ENCODE measurements around the gene LASP1. TPM values are rescaled to one million over a fixed set of nuclear protein-coding genes. Genes with fewer than 3 reads are reported as not detected.

Gene LASP1
- polyA plus RNA-seq, 2 donors, result 26.5 to 33.0 TPM

GRCh38 chr17:38886643-38887010 lies 16.8 kb downstream of the LASP1 start:
- Histone ChIP-seq H3K4me3 (ENCODE audit: low read depth in 1 of 2, low read length in 2 of 2) (no peak overlapping the region), H3K36me3 (ENCODE audit: control insufficient read depth in 2 of 2, insufficient read depth in 2 of 2, low read length in 1 of 2) (peaks cover 3 to 48% of the 10 kb centered on the region in 2 donors), H3K27ac (ENCODE audit: low read depth in 2 of 2, low read length in 1 of 2) (no peak overlapping the region), H3K27me3 (ENCODE audit: control insufficient read depth in 1 of 2, insufficient read depth in 2 of 2, low read length in 2 of 2) (no peaks in the 10 kb centered on the region), H3K9me3 (ENCODE audit: control insufficient read depth in 2 of 2, insufficient read depth in 1 of 2, low read depth in 1 of 2, low read length in 1 of 2) (no peaks in the 10 kb centered on the region), H3K4me1 (ENCODE audit: control insufficient read depth in 2 of 2, insufficient read depth in 2 of 2, low read length in 1 of 2) (peaks cover 16 to 17% of the 10 kb centered on the region in 2 donors)
- 60 to 73% methylated on average over 8 of the region's 8 CpGs for WGBS, 2 donors

- H3K4me3 ChIP-seq (ENCODE audit: low read depth in 1 of 2, low read length in 2 of 2), result no peak overlapping the region
- H3K9me3 ChIP-seq (ENCODE audit: control insufficient read depth in 2 of 2, insufficient read depth in 1 of 2, low read depth in 1 of 2, low read length in 1 of 2), result no peaks in the 10 kb centered on the region
- WGBS, 2 donors, result 85 to 92% methylated on average over 9 of the region's 9 CpGs
- H3K27me3 ChIP-seq (ENCODE audit: control insufficient read depth in 1 of 2, insufficient read depth in 2 of 2, low read length in 2 of 2), result no peaks in the 10 kb centered on the region
- peaks cover 9 to 19% of the 10 kb centered on the region in 2 donors for H3K4me1 ChIP-seq (ENCODE audit: control insufficient read depth in 2 of 2, insufficient read depth in 2 of 2, low read length in 1 of 2)
- no peak overlapping the region for H3K27ac ChIP-seq (ENCODE audit: low read depth in 2 of 2, low read length in 1 of 2)
- H3K36me3 ChIP-seq (ENCODE audit: control insufficient read depth in 2 of 2, insufficient read depth in 2 of 2, low read length in 1 of 2), result peaks cover 7 to 60% of the 10 kb centered on the region in 2 donors
Measured at GRCh38 chr17:38888842-38889241, 19.0 kb downstream of the LASP1 start.

GRCh38 chr17:38889745-38890409 lies 20.0 kb downstream of the LASP1 start:
- no peak overlapping the region for H3K27ac ChIP-seq (ENCODE audit: low read depth in 2 of 2, low read length in 1 of 2)
- no peaks in the 10 kb centered on the region for H3K9me3 ChIP-seq (ENCODE audit: control insufficient read depth in 2 of 2, insufficient read depth in 1 of 2, low read depth in 1 of 2, low read length in 1 of 2)
- H3K36me3 ChIP-seq (ENCODE audit: control insufficient read depth in 2 of 2, insufficient read depth in 2 of 2, low read length in 1 of 2), result peaks cover 7 to 59% of the 10 kb centered on the region in 2 donors
- H3K27me3 ChIP-seq (ENCODE audit: control insufficient read depth in 1 of 2, insufficient read depth in 2 of 2, low read length in 2 of 2), result no peaks in the 10 kb centered on the region
- peaks cover 9 to 19% of the 10 kb centered on the region in 2 donors for H3K4me1 ChIP-seq (ENCODE audit: control insufficient read depth in 2 of 2, insufficient read depth in 2 of 2, low read length in 1 of 2)
- WGBS, 2 donors, result 81 to 84% methylated on average over 12 of the region's 12 CpGs
- H3K4me3 ChIP-seq (ENCODE audit: low read depth in 1 of 2, low read length in 2 of 2), result no peak overlapping the region

- H3K4me3 ChIP-seq (ENCODE audit: low read depth in 1 of 2, low read length in 2 of 2), result no peak overlapping the region
- 66 to 81% methylated on average over 8 of the region's 8 CpGs for WGBS, 2 donors
- no peak overlapping the region for H3K27ac ChIP-seq (ENCODE audit: low read depth in 2 of 2, low read length in 1 of 2)
- H3K27me3 ChIP-seq (ENCODE audit: control insufficient read depth in 1 of 2, insufficient read depth in 2 of 2, low read length in 2 of 2), result no peaks in the 10 kb centered on the region
- peaks cover 7 to 14% of the 10 kb centered on the region in 2 donors for H3K4me1 ChIP-seq (ENCODE audit: control insufficient read depth in 2 of 2, insufficient read depth in 2 of 2, low read length in 1 of 2)
- no peaks in the 10 kb centered on the region for H3K9me3 ChIP-seq (ENCODE audit: control insufficient read depth in 2 of 2, insufficient read depth in 1 of 2, low read depth in 1 of 2, low read length in 1 of 2)
- H3K36me3 ChIP-seq (ENCODE audit: control insufficient read depth in 2 of 2, insufficient read depth in 2 of 2, low read length in 1 of 2), result peaks cover 4 to 54% of the 10 kb centered on the region in 2 donors
Measured at GRCh38 chr17:38890410-38890746, 20.5 kb downstream of the LASP1 start.

GRCh38 chr17:38891441-38891840 lies 21.6 kb downstream of the LASP1 start:
- Histone ChIP-seq H3K27ac (ENCODE audit: low read depth in 2 of 2, low read length in 1 of 2) (no peak overlapping the region), H3K27me3 (ENCODE audit: control insufficient read depth in 1 of 2, insufficient read depth in 2 of 2, low read length in 2 of 2) (no peaks in the 10 kb centered on the region), H3K4me1 (ENCODE audit: control insufficient read depth in 2 of 2, insufficient read depth in 2 of 2, low read length in 1 of 2) (peaks cover 0 to 10% of the 10 kb centered on the region in 2 donors), H3K4me3 (ENCODE audit: low read depth in 1 of 2, low read length in 2 of 2) (no peak overlapping the region), H3K36me3 (ENCODE audit: control insufficient read depth in 2 of 2, insufficient read depth in 2 of 2, low read length in 1 of 2) (peaks cover 8 to 49% of the 10 kb centered on the region in 2 donors), H3K9me3 (ENCODE audit: control insufficient read depth in 2 of 2, insufficient read depth in 1 of 2, low read depth in 1 of 2, low read length in 1 of 2) (peaks cover 0 to 2% of the 10 kb centered on the region in 2 donors)
- 73 to 84% methylated on average over 8 of the region's 8 CpGs for WGBS, 2 donors

GRCh38 chr17:38892083-38892482 lies 22.2 kb downstream of the LASP1 start:
- 89 to 91% methylated on average over 4 of the region's 4 CpGs for WGBS, 2 donors
- H3K4me1 ChIP-seq (ENCODE audit: control insufficient read depth in 2 of 2, insufficient read depth in 2 of 2, low read length in 1 of 2), result peaks cover under 1 to 9% of the 10 kb centered on the region in 2 donors
- H3K27ac ChIP-seq (ENCODE audit: low read depth in 2 of 2, low read length in 1 of 2), result no peak overlapping the region
- H3K36me3 ChIP-seq (ENCODE audit: control insufficient read depth in 2 of 2, insufficient read depth in 2 of 2, low read length in 1 of 2), result peaks cover 8 to 48% of the 10 kb centered on the region in 2 donors
- H3K4me3 ChIP-seq (ENCODE audit: low read depth in 1 of 2, low read length in 2 of 2), result no peak overlapping the region
- H3K9me3 ChIP-seq (ENCODE audit: control insufficient read depth in 2 of 2, insufficient read depth in 1 of 2, low read depth in 1 of 2, low read length in 1 of 2), result peaks cover 0 to 2% of the 10 kb centered on the region in 2 donors
- no peaks in the 10 kb centered on the region for H3K27me3 ChIP-seq (ENCODE audit: control insufficient read depth in 1 of 2, insufficient read depth in 2 of 2, low read length in 2 of 2)

GRCh38 chr17:38892620-38893019 lies 22.8 kb downstream of the LASP1 start:
- Histone ChIP-seq H3K4me3 (ENCODE audit: low read depth in 1 of 2, low read length in 2 of 2) (no peak overlapping the region), H3K27ac (ENCODE audit: low read depth in 2 of 2, low read length in 1 of 2) (no peak overlapping the region), H3K27me3 (ENCODE audit: control insufficient read depth in 1 of 2, insufficient read depth in 2 of 2, low read length in 2 of 2) (no peaks in the 10 kb centered on the region), H3K9me3 (ENCODE audit: control insufficient read depth in 2 of 2, insufficient read depth in 1 of 2, low read depth in 1 of 2, low read length in 1 of 2) (peaks cover 0 to 2% of the 10 kb centered on the region in 2 donors), H3K36me3 (ENCODE audit: control insufficient read depth in 2 of 2, insufficient read depth in 2 of 2, low read length in 1 of 2) (peaks cover 8 to 45% of the 10 kb centered on the region in 2 donors), H3K4me1 (ENCODE audit: control insufficient read depth in 2 of 2, insufficient read depth in 2 of 2, low read length in 1 of 2) (peaks cover 3 to 13% of the 10 kb centered on the region in 2 donors)
- 85 to 86% methylated on average over 13 of the region's 13 CpGs for WGBS, 2 donors

- 74 to 82% methylated on average over 5 of the region's 5 CpGs for WGBS, 2 donors
- Histone ChIP-seq H3K4me1 (ENCODE audit: control insufficient read depth in 2 of 2, insufficient read depth in 2 of 2, low read length in 1 of 2) (peaks cover 3 to 16% of the 10 kb centered on the region in 2 donors), H3K36me3 (ENCODE audit: control insufficient read depth in 2 of 2, insufficient read depth in 2 of 2, low read length in 1 of 2) (peaks cover 8 to 41% of the 10 kb centered on the region in 2 donors), H3K9me3 (ENCODE audit: control insufficient read depth in 2 of 2, insufficient read depth in 1 of 2, low read depth in 1 of 2, low read length in 1 of 2) (peaks cover 0 to 2% of the 10 kb centered on the region in 2 donors), H3K27ac (ENCODE audit: low read depth in 2 of 2, low read length in 1 of 2) (peak overlapping the region; percentile 21 to 43), H3K27me3 (ENCODE audit: control insufficient read depth in 1 of 2, insufficient read depth in 2 of 2, low read length in 2 of 2) (no peaks in the 10 kb centered on the region), H3K4me3 (ENCODE audit: low read depth in 1 of 2, low read length in 2 of 2) (no peak overlapping the region)
Measured at GRCh38 chr17:38893113-38893512, 23.3 kb downstream of the LASP1 start.

- Histone ChIP-seq H3K4me3 (ENCODE audit: low read depth in 1 of 2, low read length in 2 of 2) (no peak overlapping the region), H3K27ac (ENCODE audit: low read depth in 2 of 2, low read length in 1 of 2) (peak overlapping the region; percentile 21 to 43), H3K36me3 (ENCODE audit: control insufficient read depth in 2 of 2, insufficient read depth in 2 of 2, low read length in 1 of 2) (peaks cover 8 to 43% of the 10 kb centered on the region in 2 donors), H3K9me3 (ENCODE audit: control insufficient read depth in 2 of 2, insufficient read depth in 1 of 2, low read depth in 1 of 2, low read length in 1 of 2) (peaks cover 0 to 2% of the 10 kb centered on the region in 2 donors), H3K27me3 (ENCODE audit: control insufficient read depth in 1 of 2, insufficient read depth in 2 of 2, low read length in 2 of 2) (no peaks in the 10 kb centered on the region), H3K4me1 (ENCODE audit: control insufficient read depth in 2 of 2, insufficient read depth in 2 of 2, low read length in 1 of 2) (peaks cover 3 to 16% of the 10 kb centered on the region in 2 donors)
- 49 to 50% methylated on average over 6 of the region's 6 CpGs for WGBS, 2 donors
Measured at GRCh38 chr17:38893607-38894006, 23.7 kb downstream of the LASP1 start.

GRCh38 chr17:38894276-38894675 lies 24.4 kb downstream of the LASP1 start:
- 57 to 66% methylated on average over 7 of the region's 7 CpGs for WGBS, 2 donors
- peaks cover 8 to 47% of the 10 kb centered on the region in 2 donors for H3K36me3 ChIP-seq (ENCODE audit: control insufficient read depth in 2 of 2, insufficient read depth in 2 of 2, low read length in 1 of 2)

More at GRCh38 chr17:38894276-38894675, 24.4 kb downstream of the LASP1 start:
- Histone ChIP-seq H3K27me3 (ENCODE audit: control insufficient read depth in 1 of 2, insufficient read depth in 2 of 2, low read length in 2 of 2) (no peaks in the 10 kb centered on the region), H3K4me3 (ENCODE audit: low read depth in 1 of 2, low read length in 2 of 2) (no peak overlapping the region), H3K9me3 (ENCODE audit: control insufficient read depth in 2 of 2, insufficient read depth in 1 of 2, low read depth in 1 of 2, low read length in 1 of 2) (peaks cover 0 to 2% of the 10 kb centered on the region in 2 donors), H3K27ac (ENCODE audit: low read depth in 2 of 2, low read length in 1 of 2) (peak overlapping the region in 1 of 2 donors; percentile 3), H3K4me1 (ENCODE audit: control insufficient read depth in 2 of 2, insufficient read depth in 2 of 2, low read length in 1 of 2) (peaks cover 3 to 16% of the 10 kb centered on the region in 2 donors)
